Occipital lobe (tissue), 2 donors: ENCODE results near the gene MMP28. TPM values are rescaled to one million over a fixed set of nuclear protein-coding genes. Genes with fewer than 3 reads are reported as not detected.

ENCODE experiments used
- DNase-seq: peaks from one replicate; lab custom pipeline; 2025; lab: John Stamatoyannopoulos, UW
- total RNA-seq: library from RNA; depleted of rRNA; stranded (reverse); fragments of >200 nt; gene quantifications from one replicate; pipeline ENCODE4 v1.2.3, GENCODE V29; 2014

Gene MMP28
- total RNA-seq, 1 donor from 2014 or later = 8.9 TPM

GRCh38 chr17:35726127-35726952 lies 69.1 kb downstream of the MMP28 start:
- no peak for DNase-seq

- no peak for DNase-seq
Observed at GRCh38 chr17:35725802-35726126, 69.7 kb downstream of the MMP28 start.

- no peak for DNase-seq
Observed at GRCh38 chr17:35725058-35725457, 70.4 kb downstream of the MMP28 start.

GRCh38 chr17:35723735-35724134 lies 71.7 kb downstream of the MMP28 start:
- no peak for DNase-seq

- DNase-seq = no peak
Observed at GRCh38 chr17:35717475-35717874, 78.0 kb downstream of the MMP28 start.

- no peak for DNase-seq
Observed at GRCh38 chr17:35716897-35717465, 78.5 kb downstream of the MMP28 start.

- no peak for DNase-seq
Observed at GRCh38 chr17:35716173-35716572, 79.3 kb downstream of the MMP28 start.

Other genes with a start within 250 kb of the MMP28 start
- 0.31 TPM for gene SLFN14, start 234.8 kb downstream of the MMP28 start, total RNA-seq
- 6.6 TPM for gene PEX12, start 217.1 kb downstream of the MMP28 start, total RNA-seq
- 123 TPM for gene AP2B1, start 208.3 kb downstream of the MMP28 start, total RNA-seq
- gene RASL10B, start 64.0 kb downstream of the MMP28 start, total RNA-seq = 5.1 TPM
- gene GAS2L2, start 42.4 kb downstream of the MMP28 start, total RNA-seq = 0.16 TPM
- gene C17orf50, start 34.8 kb downstream of the MMP28 start, total RNA-seq = not detected
- 72.8 TPM for gene TAF15, start 13.8 kb upstream of the MMP28 start, total RNA-seq
- not detected for gene HEATR9, start 73.2 kb upstream of the MMP28 start, total RNA-seq
- 0.47 TPM for gene CCL5, start 84.7 kb upstream of the MMP28 start, total RNA-seq
- 0.62 TPM for gene RDM1, start 135.1 kb upstream of the MMP28 start, total RNA-seq
- not detected for gene LYZL6, start 148.1 kb upstream of the MMP28 start, total RNA-seq
- not detected for gene CCL16, start 185.9 kb upstream of the MMP28 start, total RNA-seq
- not detected for gene CCL14, start 191.1 kb upstream of the MMP28 start, total RNA-seq
- not detected for gene CCL15, start 205.9 kb upstream of the MMP28 start, total RNA-seq
- gene CCL23, start 222.3 kb upstream of the MMP28 start, total RNA-seq = not detected